ENCODE results near the gene POLR3B. TPM values are rescaled to one million over a fixed set of nuclear protein-coding genes. Genes with fewer than 3 reads are reported as not detected.

The POLR3B gene
- total and polyA plus RNA-seq, 2 donors (not counting 1 experiment from before 2014, with no cell fraction given): 9.9 to 13.6 TPM

DNA sequence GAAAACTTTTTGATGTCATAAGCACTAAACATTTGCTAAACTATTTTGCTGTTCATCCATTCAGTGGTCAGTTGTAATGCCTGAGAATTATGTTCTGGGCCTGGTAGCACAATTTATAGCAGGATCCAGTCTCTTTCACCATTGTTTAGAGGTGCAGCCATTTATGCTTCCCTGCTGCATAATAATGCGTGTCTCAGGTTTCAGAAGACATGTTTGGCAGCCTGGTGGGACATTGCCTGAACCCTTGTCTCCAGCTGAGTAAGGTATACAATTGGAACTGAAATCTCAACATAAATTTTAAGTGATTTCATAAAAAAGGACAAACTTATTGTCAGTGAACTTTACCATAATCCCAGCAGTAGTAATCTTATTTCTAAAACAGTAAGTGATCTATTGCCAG is 94.8 kb downstream of the POLR3B start:
- H4K20me1 ChIP-seq (ENCODE audit: control insufficient read depth, extremely low read depth, insufficient read depth, low read length): no peaks in the 10 kb centered on the region
- H3K36me3 ChIP-seq (ENCODE audit: control insufficient read depth, insufficient read depth, low read length): no peaks in the 10 kb centered on the region
- no peak overlapping the region for H3K27ac ChIP-seq (ENCODE audit: insufficient read depth, low read length)
- no peaks in the 10 kb centered on the region for H3K27me3 ChIP-seq (ENCODE audit: control insufficient read depth, insufficient read depth, low read length)
- no peak overlapping the region for H3K4me3 ChIP-seq (replicated peaks in 1 of 4; ENCODE audit: control extremely low read depth in 1 of 4, insufficient read depth in 1 of 4, low read depth in 3 of 4, low read length in 4 of 4)
- no peaks in the 10 kb centered on the region for H3K79me2 ChIP-seq (ENCODE audit: control insufficient read depth, insufficient read depth, low read length)
- no peak overlapping the region for H3K9ac ChIP-seq (ENCODE audit: insufficient read depth, low read length)
- TF ChIP-seq, protein P1, sequence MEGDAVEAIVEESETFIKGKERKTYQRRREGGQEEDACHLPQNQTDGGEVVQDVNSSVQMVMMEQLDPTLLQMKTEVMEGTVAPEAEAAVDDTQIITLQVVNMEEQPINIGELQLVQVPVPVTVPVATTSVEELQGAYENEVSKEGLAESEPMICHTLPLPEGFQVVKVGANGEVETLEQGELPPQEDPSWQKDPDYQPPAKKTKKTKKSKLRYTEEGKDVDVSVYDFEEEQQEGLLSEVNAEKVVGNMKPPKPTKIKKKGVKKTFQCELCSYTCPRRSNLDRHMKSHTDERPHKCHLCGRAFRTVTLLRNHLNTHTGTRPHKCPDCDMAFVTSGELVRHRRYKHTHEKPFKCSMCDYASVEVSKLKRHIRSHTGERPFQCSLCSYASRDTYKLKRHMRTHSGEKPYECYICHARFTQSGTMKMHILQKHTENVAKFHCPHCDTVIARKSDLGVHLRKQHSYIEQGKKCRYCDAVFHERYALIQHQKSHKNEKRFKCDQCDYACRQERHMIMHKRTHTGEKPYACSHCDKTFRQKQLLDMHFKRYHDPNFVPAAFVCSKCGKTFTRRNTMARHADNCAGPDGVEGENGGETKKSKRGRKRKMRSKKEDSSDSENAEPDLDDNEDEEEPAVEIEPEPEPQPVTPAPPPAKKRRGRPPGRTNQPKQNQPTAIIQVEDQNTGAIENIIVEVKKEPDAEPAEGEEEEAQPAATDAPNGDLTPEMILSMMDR (conservative IDR thresholded peaks at IDR 0.05 in 1 of 2, IDR thresholded peaks at IDR 0.05 in 1 of 2; ENCODE audit: low read depth in 1 of 2, low read length in 2 of 2): no peak
- no peak for TF ChIP-seq EZH2 (IDR thresholded peaks at IDR 0.05; ENCODE audit: low read length, missing control alignments)
- no peak overlapping the region for H2AFZ ChIP-seq (ENCODE audit: low read length)
- no peak for DNase-seq (ENCODE audit: low read depth in 2 of 2)
- no peaks in the 10 kb centered on the region for H3K4me1 ChIP-seq (ENCODE audit: control insufficient read depth, extremely low read depth, insufficient read depth, low read length)
- no peak overlapping the region for H3K4me2 ChIP-seq (ENCODE audit: extremely low read depth, insufficient read depth, low read length)
- H3K9me3 ChIP-seq (ENCODE audit: control insufficient read depth, insufficient read depth, low read depth, low read length): no peaks in the 10 kb centered on the region

DNA sequence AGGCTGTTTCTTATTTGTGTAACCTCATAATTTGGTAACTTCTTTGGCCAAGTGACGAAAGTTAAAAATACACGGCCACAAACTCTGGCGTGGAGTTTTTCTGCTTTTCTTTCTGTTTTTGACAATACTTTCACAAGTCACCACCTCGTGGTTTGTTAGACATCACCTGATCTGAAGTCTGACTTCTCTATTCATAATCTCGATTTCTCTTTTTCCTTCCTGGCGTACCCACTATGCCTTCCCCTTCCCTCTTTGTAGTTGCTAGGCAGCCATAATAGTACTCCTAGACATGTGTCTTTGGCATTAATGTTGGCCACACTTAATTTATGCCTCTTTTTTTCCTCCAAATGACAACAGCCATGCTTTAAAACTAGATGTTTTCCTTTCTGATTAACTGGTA is 97.6 kb downstream of the POLR3B start:
- Histone ChIP-seq H3K27me3 (ENCODE audit: control insufficient read depth, insufficient read depth, low read length) (no peaks in the 10 kb centered on the region), H2AFZ (ENCODE audit: low read length) (no peak overlapping the region), H3K36me3 (ENCODE audit: control insufficient read depth, insufficient read depth, low read length) (no peaks in the 10 kb centered on the region), H3K4me1 (ENCODE audit: control insufficient read depth, extremely low read depth, insufficient read depth, low read length) (no peaks in the 10 kb centered on the region), H3K4me2 (ENCODE audit: extremely low read depth, insufficient read depth, low read length) (no peak overlapping the region), H3K9ac (ENCODE audit: insufficient read depth, low read length) (no peak overlapping the region), H4K20me1 (ENCODE audit: control insufficient read depth, extremely low read depth, insufficient read depth, low read length) (no peaks in the 10 kb centered on the region), H3K9me3 (ENCODE audit: control insufficient read depth, insufficient read depth, low read depth, low read length) (no peaks in the 10 kb centered on the region), H3K79me2 (ENCODE audit: control insufficient read depth, insufficient read depth, low read length) (no peaks in the 10 kb centered on the region), H3K4me3 (replicated peaks in 1 of 4; ENCODE audit: control extremely low read depth in 1 of 4, insufficient read depth in 1 of 4, low read depth in 3 of 4, low read length in 4 of 4) (no peak overlapping the region), H3K27ac (ENCODE audit: insufficient read depth, low read length) (no peak overlapping the region)
- no peak for TF ChIP-seq EZH2 (IDR thresholded peaks at IDR 0.05; ENCODE audit: low read length, missing control alignments)
- TF ChIP-seq, protein P1 (conservative IDR thresholded peaks at IDR 0.05 in 1 of 2, IDR thresholded peaks at IDR 0.05 in 1 of 2; ENCODE audit: low read depth in 1 of 2, low read length in 2 of 2): no peak
- DNase-seq (ENCODE audit: low read depth in 2 of 2): no peak

DNA sequence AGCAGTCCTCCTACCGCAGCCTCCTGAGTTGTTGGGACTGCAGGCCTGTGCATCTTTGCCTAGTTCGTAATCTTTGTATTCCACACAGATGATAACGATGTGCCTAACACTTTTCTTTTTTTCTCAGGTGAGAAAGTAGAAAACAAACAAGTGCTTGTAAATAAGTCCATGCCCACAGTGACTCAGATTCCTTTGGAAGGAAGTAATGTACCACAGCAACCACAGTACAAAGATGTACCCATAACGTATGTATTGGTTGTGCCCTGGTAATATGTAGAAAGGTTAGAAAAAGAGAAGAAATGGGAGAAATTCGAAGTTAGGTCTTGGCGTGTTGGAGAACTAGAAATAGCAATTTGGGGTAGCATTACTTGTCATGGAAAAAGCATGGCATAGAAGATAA is 101.6 kb downstream of the POLR3B start:
- H2AFZ ChIP-seq (ENCODE audit: low read length): no peak overlapping the region
- no peaks in the 10 kb centered on the region for H3K79me2 ChIP-seq (ENCODE audit: control insufficient read depth, insufficient read depth, low read length)
- no peak overlapping the region for H3K27ac ChIP-seq (ENCODE audit: insufficient read depth, low read length)
- H3K36me3 ChIP-seq (ENCODE audit: control insufficient read depth, insufficient read depth, low read length): no peaks in the 10 kb centered on the region
- no peak overlapping the region for H3K9ac ChIP-seq (ENCODE audit: insufficient read depth, low read length)
- no peak overlapping the region for H3K4me2 ChIP-seq (ENCODE audit: extremely low read depth, insufficient read depth, low read length)
- H4K20me1 ChIP-seq (ENCODE audit: control insufficient read depth, extremely low read depth, insufficient read depth, low read length): no peaks in the 10 kb centered on the region
- H3K27me3 ChIP-seq (ENCODE audit: control insufficient read depth, insufficient read depth, low read length): no peaks in the 10 kb centered on the region
- no peaks in the 10 kb centered on the region for H3K9me3 ChIP-seq (ENCODE audit: control insufficient read depth, insufficient read depth, low read depth, low read length)
- DNase-seq (ENCODE audit: low read depth in 2 of 2): no peak
- H3K4me1 ChIP-seq (ENCODE audit: control insufficient read depth, extremely low read depth, insufficient read depth, low read length): no peaks in the 10 kb centered on the region
- H3K4me3 ChIP-seq (replicated peaks in 1 of 4; ENCODE audit: control extremely low read depth in 1 of 4, insufficient read depth in 1 of 4, low read depth in 3 of 4, low read length in 4 of 4): no peak overlapping the region
- TF ChIP-seq EZH2 (IDR thresholded peaks at IDR 0.05; ENCODE audit: low read length, missing control alignments): no peak
- TF ChIP-seq, protein P1 (conservative IDR thresholded peaks at IDR 0.05 in 1 of 2, IDR thresholded peaks at IDR 0.05 in 1 of 2; ENCODE audit: low read depth in 1 of 2, low read length in 2 of 2): no peak
